OCI-LY7 (cell line): Measurements from ENCODE around the gene STAG1. TPM values are rescaled to one million over a fixed set of nuclear protein-coding genes. Genes with fewer than 3 reads are reported as not detected.

ENCODE experiments used
- BruUV-seq: library from RNA; stranded (reverse); fragments of 400-500 nt; replicated peaks from 2 replicates; lab custom pipeline; 2021; lab: Mats Ljungman, UMichigan
- CTCF ChIA-PET: fragments of 300-600 bp; sonication (Branson Sonifier 250); formaldehyde crosslinking; loops from one replicate; lab custom pipeline; 2022; ENCODE audit warnings: antibody characterized with exemption; ENCODE audit not compliant: unreplicated experiment; lab: Charles Lee
- POLR2A ChIA-PET: fragments of 300-600 bp; sonication (Branson Sonifier 250); formaldehyde crosslinking; loops from one replicate; lab custom pipeline; 2022; ENCODE audit warnings: antibody characterized with exemption; lab: Charles Lee
- DNase-seq: peaks from one replicate; pipeline ENCODE4 v3.0.0-alpha.2; 2015; ENCODE audit warnings: low spot score
- H2AFZ ChIP-seq: fragments of 200-600 bp; sonication (generic), shearing (Covaris generic); 2 replicates; pipeline ENCODE4 v1.6.1; 2014; ENCODE audit warnings: mild to moderate bottlenecking, antibody characterized with exemption, low read length, moderate library complexity
- H3K27ac ChIP-seq: fragments of 200-600 bp; sonication (generic); 2 replicates; pipeline ENCODE4 v1.5.1; 2014; ENCODE audit warnings: mixed run types, low read depth, mild to moderate bottlenecking, moderate library complexity, low read length, inconsistent platforms; ENCODE audit not compliant: poor library complexity, severe bottlenecking
- H3K36me3 ChIP-seq: fragments of 200-600 bp; sonication (generic); 2 replicates; pipeline ENCODE4 v1.6.1; 2014; ENCODE audit warnings: mild to moderate bottlenecking, antibody characterized with exemption, low read length, moderate library complexity, mixed read lengths; ENCODE audit not compliant: insufficient read depth
- H3K4me1 ChIP-seq: fragments of 200-600 bp; sonication (generic); 2 replicates; pipeline ENCODE4 v1.5.1; 2014; ENCODE audit warnings: mild to moderate bottlenecking, low read length; ENCODE audit not compliant: insufficient read depth, poor library complexity, severe bottlenecking
- H3K4me2 ChIP-seq: fragments of 200-600 bp; sonication (generic); 2 replicates; pipeline ENCODE4 v1.6.1; 2014; ENCODE audit warnings: mild to moderate bottlenecking, low read length
- H3K4me3 ChIP-seq: fragments of 200-600 bp; sonication (generic); 2 replicates; pipeline ENCODE4 v1.5.1; 2014; ENCODE audit warnings: mild to moderate bottlenecking, low read depth, low read length; ENCODE audit not compliant: poor library complexity, severe bottlenecking
- H3K79me2 ChIP-seq: fragments of 200-600 bp; sonication (generic); 2 replicates; pipeline ENCODE4 v1.6.1; 2016; ENCODE audit warnings: low read depth, mild to moderate bottlenecking, low read length, moderate library complexity, mixed read lengths; ENCODE audit not compliant: insufficient read depth
- H3K9me2 ChIP-seq: fragments of 200-600 bp; sonication (generic); 2 replicates; pipeline ENCODE4 v1.6.1; 2016; ENCODE audit warnings: mild to moderate bottlenecking, low read length, mixed read lengths; ENCODE audit not compliant: insufficient read depth
- H3K9me3 ChIP-seq: fragments of 200-600 bp; sonication (generic); 2 replicates; pipeline ENCODE4 v1.6.1; 2014; ENCODE audit warnings: mild to moderate bottlenecking, mixed run types, low read length, mixed read lengths
- H4K20me1 ChIP-seq: fragments of 200-600 bp; sonication (generic); 2 replicates; pipeline ENCODE4 v1.6.1; 2014; ENCODE audit warnings: mild to moderate bottlenecking, antibody characterized with exemption, low read length, moderate library complexity, mixed read lengths; ENCODE audit not compliant: insufficient read depth
- EZH2phosphoT487 ChIP-seq: fragments of 200-600 bp; sonication (generic); IDR thresholded peaks from 2 replicates; pipeline ENCODE4 v1.6.1; 2018; ENCODE audit warnings: low read depth, borderline replicate concordance, mild to moderate bottlenecking, mixed run types, antibody characterized with exemption, low read length, moderate library complexity, mixed read lengths
- intact Hi-C: fragments of 100-400 bp; cut with micrococcal nuclease; formaldehyde crosslinking; loops from one replicate; pipeline ENCODE4 v1.10.0; 2022; ENCODE audit not compliant: unreplicated experiment
- total RNA-seq, 2 experiments: library from RNA; depleted of rRNA in 1 of 2; stranded (reverse); fragments of >200 nt in 1 of 2; shearing (Covaris generic) in 1 of 2; gene quantifications; 2 replicates each; pipeline ENCODE4 v1.2.3, GENCODE V29; 2014 to 2022
- TF ChIP-seq, protein P1 (sequence below): fragments of 200-600 bp; sonication (generic); conservative IDR thresholded peaks from 2 replicates; pipeline ENCODE4 v1.5.1; 2014; ENCODE audit warnings: mild to moderate bottlenecking, antibody characterized with exemption, low read length, moderate library complexity, mixed read lengths

The STAG1 gene
- total RNA-seq, 2 experiments from 2014 or later = 30.7 to 46.6 TPM

DNA sequence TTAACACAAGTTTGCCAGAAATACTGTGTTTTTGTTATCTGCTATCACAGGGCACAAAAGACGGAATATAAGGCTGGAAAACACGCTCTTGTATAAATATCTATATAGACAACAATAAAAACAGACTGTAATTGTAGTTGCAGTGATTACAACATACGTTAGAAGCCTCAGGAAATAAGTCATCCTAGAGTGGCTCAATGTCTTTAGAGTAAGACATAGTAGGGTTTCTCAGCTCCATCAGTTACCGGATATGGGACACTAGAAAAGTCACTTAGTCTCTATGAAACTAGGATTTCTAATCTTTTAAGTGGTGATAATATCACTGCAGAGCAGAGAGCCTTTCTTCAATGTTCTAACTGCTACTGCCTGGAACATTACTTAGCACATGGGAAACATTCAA lies 208.8 kb downstream of the STAG1 start:
- Histone ChIP-seq H4K20me1 (no peaks in the 10 kb centered on the region; the same call in 1 of the 2 replicates), H3K27ac (no peak overlapping the region), H2AFZ (no peak overlapping the region), H3K9me2 (no peaks in the 10 kb centered on the region), H3K4me3 (no peak overlapping the region), H3K79me2 (no peaks in the 10 kb centered on the region), H3K36me3 (peaks cover 15% of the 10 kb centered on the region), H3K4me2 (no peak overlapping the region), H3K9me3 (no peaks in the 10 kb centered on the region), H3K4me1 (peaks cover 10% of the 10 kb centered on the region)
- TF ChIP-seq, protein P1, sequence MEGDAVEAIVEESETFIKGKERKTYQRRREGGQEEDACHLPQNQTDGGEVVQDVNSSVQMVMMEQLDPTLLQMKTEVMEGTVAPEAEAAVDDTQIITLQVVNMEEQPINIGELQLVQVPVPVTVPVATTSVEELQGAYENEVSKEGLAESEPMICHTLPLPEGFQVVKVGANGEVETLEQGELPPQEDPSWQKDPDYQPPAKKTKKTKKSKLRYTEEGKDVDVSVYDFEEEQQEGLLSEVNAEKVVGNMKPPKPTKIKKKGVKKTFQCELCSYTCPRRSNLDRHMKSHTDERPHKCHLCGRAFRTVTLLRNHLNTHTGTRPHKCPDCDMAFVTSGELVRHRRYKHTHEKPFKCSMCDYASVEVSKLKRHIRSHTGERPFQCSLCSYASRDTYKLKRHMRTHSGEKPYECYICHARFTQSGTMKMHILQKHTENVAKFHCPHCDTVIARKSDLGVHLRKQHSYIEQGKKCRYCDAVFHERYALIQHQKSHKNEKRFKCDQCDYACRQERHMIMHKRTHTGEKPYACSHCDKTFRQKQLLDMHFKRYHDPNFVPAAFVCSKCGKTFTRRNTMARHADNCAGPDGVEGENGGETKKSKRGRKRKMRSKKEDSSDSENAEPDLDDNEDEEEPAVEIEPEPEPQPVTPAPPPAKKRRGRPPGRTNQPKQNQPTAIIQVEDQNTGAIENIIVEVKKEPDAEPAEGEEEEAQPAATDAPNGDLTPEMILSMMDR = no peak
- TF ChIP-seq EZH2phosphoT487 = no peak
- DNase-seq = no peak
- intact Hi-C loops = loop anchor here (10.0 kb wide), 1 partner anchor 471 kb away; no protein-coding TSS in a partner anchor
- ChIA-PET POLR2A (no interaction called here), CTCF (interaction anchor here (0.7 kb wide), 1 partner anchor 209 kb away, joined by 3 read pairs; no protein-coding TSS in a partner anchor)
- no TSS peak for BruUV-seq

DNA sequence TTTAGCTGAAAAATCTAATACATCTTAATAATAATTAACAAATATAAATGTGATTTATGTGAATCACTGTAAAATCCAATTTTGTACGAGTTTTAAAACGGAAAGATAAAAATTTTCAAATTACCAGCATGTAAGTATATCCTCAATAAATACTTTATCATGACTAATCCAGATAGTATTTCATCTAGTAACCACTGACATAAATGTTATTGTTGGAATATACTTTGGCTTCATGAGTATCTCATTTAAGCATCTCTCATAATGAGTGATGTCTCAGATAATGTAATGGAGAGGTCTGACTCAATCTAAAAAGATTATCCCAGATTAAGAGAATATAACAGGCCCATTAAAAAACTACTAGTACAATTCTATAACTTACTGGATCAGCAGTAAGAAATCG lies 216.3 kb downstream of the STAG1 start:
- H3K27ac ChIP-seq = no peak overlapping the region
- no peaks in the 10 kb centered on the region for H3K79me2 ChIP-seq
- no peak overlapping the region for H3K4me3 ChIP-seq
- intact Hi-C loops = no loop called here
- H3K4me2 ChIP-seq = no peak overlapping the region
- H3K36me3 ChIP-seq = peaks cover 26% of the 10 kb centered on the region
- CTCF ChIA-PET = no interaction called here
- no peaks in the 10 kb centered on the region for H4K20me1 ChIP-seq
- DNase-seq = no peak
- TF ChIP-seq, protein P1 = no peak
- TF ChIP-seq EZH2phosphoT487 = no peak
- H3K9me2 ChIP-seq = no peaks in the 10 kb centered on the region
- no peaks in the 10 kb centered on the region for H3K4me1 ChIP-seq
- H3K9me3 ChIP-seq = 0 out of 2 replicates have a peak, but pooled peaks cover 9% of the 10 kb centered on the region
- BruUV-seq = no TSS peak
- POLR2A ChIA-PET = no interaction called here
- H2AFZ ChIP-seq = no peak overlapping the region

DNA sequence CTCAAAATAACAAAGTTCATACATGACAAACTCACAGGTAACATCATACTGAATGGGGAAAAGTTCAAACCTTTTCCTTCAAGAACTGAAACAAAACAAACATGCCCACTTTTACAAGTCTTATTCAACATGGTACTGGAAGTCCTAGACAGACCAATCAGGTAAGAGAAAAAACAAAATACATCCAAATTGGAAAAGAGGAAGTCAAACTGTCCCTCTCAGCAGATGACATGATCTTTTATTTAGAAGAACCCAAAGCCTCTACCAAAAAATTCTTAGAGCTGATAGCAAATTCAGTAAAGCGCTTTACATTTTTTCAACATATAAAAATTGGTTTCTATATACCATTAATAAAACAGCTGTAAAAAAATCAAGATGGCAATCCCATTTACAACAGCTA lies 219.4 kb downstream of the STAG1 start:
- no TSS peak for BruUV-seq
- ChIA-PET CTCF (no interaction called here), POLR2A (interaction anchor here (0.8 kb wide), 1 partner anchor 14 kb away, joined by 4 read pairs; no protein-coding TSS in a partner anchor)
- TF ChIP-seq, protein P1 = no peak
- TF ChIP-seq EZH2phosphoT487 = no peak
- Histone ChIP-seq H3K79me2 (peaks cover 5% of the 10 kb centered on the region; the same call in 1 of the 2 replicates), H2AFZ (no peak overlapping the region), H4K20me1 (no peaks in the 10 kb centered on the region), H3K4me3 (no peak overlapping the region), H3K4me2 (no peak overlapping the region), H3K27ac (no peak overlapping the region), H3K4me1 (no peaks in the 10 kb centered on the region), H3K36me3 (peaks cover 25% of the 10 kb centered on the region), H3K9me3 (peaks cover 9% of the 10 kb centered on the region; the same call in 1 of the 2 replicates), H3K9me2 (no peaks in the 10 kb centered on the region)
- intact Hi-C loops = no loop called here
- no peak for DNase-seq
